Measurements from ENCODE around the gene C6. TPM values are rescaled to one million over a fixed set of nuclear protein-coding genes. Genes with fewer than 3 reads are reported as not detected.

C6 gene
- total and polyA plus RNA-seq, 10 of the 15 experiments (the other 5 are each of a cell fraction or from before 2014, with no cell fraction given) = 0.31 TPM; not detected in 9

DNA sequence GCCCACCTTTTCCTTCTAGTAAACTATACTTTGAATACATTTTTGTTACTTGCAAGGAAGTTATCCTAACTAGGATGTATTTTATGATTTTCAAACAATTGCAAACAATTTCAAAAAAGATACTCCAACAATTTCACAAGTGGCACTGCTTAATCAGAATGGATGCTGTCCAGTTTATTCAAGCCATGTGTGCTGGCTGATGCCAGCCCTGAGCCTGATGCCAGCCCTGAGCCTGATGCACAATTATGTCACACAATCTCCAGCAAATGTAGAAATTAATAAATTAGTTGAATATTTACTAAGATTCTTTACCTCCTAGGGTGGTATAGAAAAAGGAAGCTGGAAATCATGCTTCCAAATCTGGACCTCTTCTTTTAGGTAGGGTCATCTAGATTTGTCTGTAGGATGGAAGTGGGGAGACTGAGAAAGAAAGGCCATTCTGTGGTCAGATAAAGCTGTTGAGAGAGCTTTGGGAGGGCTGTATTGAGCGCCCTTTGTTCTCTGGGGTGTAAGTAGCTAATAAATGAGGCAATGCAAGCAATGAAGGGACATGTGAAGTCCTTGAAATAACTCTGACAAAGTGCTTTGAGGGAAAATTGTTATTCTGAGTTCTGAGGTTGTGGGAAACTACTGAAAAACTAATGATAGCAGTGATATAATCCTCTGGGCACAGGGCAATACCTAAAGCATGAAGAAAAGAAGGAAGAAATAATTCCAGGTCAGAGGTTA, 5.8 kb upstream of the C6 start:
- DNase-seq (ENCODE audit: low read depth, low spot score) (no peak), FAIRE-seq (no peak), ATAC-seq (no peak)
- Histone ChIP-seq H3K27me3 (replicated peaks in 1 of 2; ENCODE audit: control insufficient read depth in 2 of 2, insufficient read depth in 2 of 2, low read length in 1 of 2) (no peaks in the 10 kb centered on the region), H3K27ac (ENCODE audit: control insufficient read depth, insufficient read depth) (no peak overlapping the region), H3K4me3 (no peak overlapping the region), H2AFZ (ENCODE audit: control insufficient read depth, low read depth, low read length) (no peak overlapping the region), H3K9me3 (replicated peaks; ENCODE audit: control insufficient read depth, insufficient read depth, low read length) (no peaks in the 10 kb centered on the region), H3K79me2 (ENCODE audit: control insufficient read depth, insufficient read depth, low read length) (no peaks in the 10 kb centered on the region), H3K36me3 (ENCODE audit: control insufficient read depth in 2 of 2, insufficient read depth in 2 of 2, low read length in 1 of 2) (no peaks in the 10 kb centered on the region), H3K4me1 (ENCODE audit: control insufficient read depth, insufficient read depth, low read length) (no peaks in the 10 kb centered on the region), H3K9ac (ENCODE audit: control insufficient read depth, insufficient read depth, low read length) (no peak overlapping the region), H4K20me1 (ENCODE audit: control insufficient read depth, insufficient read depth) (no peaks in the 10 kb centered on the region), H3K4me2 (ENCODE audit: control insufficient read depth, insufficient read depth) (no peak overlapping the region)
- RAD21 ChIA-PET (ENCODE audit: unreplicated experiment) = no interaction called here
- intact Hi-C loops (cut with micrococcal nuclease; ENCODE audit: unreplicated experiment) = no loop called here
- POLR2A ChIA-PET = no interaction called here
- TF ChIP-seq SUZ12 (IDR thresholded peaks at IDR 0.05; ENCODE audit: unreplicated experiment) (no peak), ZNF207 (IDR thresholded peaks at IDR 0.05; ENCODE audit: borderline replicate concordance) (no peak), TCF12 (IDR thresholded peaks at IDR 0.05; ENCODE audit: low read depth, low read length) (no peak), RUNX3 (IDR thresholded peaks at IDR 0.05; ENCODE audit: low read length) (no peak), TAF1 (IDR thresholded peaks at IDR 0.05; ENCODE audit: borderline replicate concordance, low read depth, low read length) (no peak), CBX3 (IDR thresholded peaks at IDR 0.05; ENCODE audit: borderline replicate concordance, low read depth) (no peak), TCF3 (IDR thresholded peaks at IDR 0.05; ENCODE audit: borderline replicate concordance, insufficient read depth, low read depth, low read length) (no peak), EZH2 (IDR thresholded peaks at IDR 0.05; ENCODE audit: borderline replicate concordance, control insufficient read depth, low read depth, low read length) (no peak), MTA3 (IDR thresholded peaks at IDR 0.05; ENCODE audit: borderline replicate concordance, low read length) (no peak), ZNF24 (IDR thresholded peaks at IDR 0.05) (no peak), SMAD5 (IDR thresholded peaks at IDR 0.05; ENCODE audit: low read depth) (no peak), SIN3A (IDR thresholded peaks at IDR 0.05; ENCODE audit: low read depth, low read length) (no peak)
- TF ChIP-seq, protein P1, sequence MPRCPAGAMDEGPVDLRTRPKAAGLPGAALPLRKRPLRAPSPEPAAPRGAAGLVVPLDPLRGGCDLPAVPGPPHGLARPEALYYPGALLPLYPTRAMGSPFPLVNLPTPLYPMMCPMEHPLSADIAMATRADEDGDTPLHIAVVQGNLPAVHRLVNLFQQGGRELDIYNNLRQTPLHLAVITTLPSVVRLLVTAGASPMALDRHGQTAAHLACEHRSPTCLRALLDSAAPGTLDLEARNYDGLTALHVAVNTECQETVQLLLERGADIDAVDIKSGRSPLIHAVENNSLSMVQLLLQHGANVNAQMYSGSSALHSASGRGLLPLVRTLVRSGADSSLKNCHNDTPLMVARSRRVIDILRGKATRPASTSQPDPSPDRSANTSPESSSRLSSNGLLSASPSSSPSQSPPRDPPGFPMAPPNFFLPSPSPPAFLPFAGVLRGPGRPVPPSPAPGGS (IDR thresholded peaks at IDR 0.05; ENCODE audit: borderline replicate concordance, insufficient read depth, low read depth, low read length, poor library complexity, severe bottlenecking) = no peak
- TF ChIP-seq, protein P2, sequence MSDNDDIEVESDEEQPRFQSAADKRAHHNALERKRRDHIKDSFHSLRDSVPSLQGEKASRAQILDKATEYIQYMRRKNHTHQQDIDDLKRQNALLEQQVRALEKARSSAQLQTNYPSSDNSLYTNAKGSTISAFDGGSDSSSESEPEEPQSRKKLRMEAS (IDR thresholded peaks at IDR 0.05; ENCODE audit: low read depth, low read length) = no peak
- TF ChIP-seq, protein P3, sequence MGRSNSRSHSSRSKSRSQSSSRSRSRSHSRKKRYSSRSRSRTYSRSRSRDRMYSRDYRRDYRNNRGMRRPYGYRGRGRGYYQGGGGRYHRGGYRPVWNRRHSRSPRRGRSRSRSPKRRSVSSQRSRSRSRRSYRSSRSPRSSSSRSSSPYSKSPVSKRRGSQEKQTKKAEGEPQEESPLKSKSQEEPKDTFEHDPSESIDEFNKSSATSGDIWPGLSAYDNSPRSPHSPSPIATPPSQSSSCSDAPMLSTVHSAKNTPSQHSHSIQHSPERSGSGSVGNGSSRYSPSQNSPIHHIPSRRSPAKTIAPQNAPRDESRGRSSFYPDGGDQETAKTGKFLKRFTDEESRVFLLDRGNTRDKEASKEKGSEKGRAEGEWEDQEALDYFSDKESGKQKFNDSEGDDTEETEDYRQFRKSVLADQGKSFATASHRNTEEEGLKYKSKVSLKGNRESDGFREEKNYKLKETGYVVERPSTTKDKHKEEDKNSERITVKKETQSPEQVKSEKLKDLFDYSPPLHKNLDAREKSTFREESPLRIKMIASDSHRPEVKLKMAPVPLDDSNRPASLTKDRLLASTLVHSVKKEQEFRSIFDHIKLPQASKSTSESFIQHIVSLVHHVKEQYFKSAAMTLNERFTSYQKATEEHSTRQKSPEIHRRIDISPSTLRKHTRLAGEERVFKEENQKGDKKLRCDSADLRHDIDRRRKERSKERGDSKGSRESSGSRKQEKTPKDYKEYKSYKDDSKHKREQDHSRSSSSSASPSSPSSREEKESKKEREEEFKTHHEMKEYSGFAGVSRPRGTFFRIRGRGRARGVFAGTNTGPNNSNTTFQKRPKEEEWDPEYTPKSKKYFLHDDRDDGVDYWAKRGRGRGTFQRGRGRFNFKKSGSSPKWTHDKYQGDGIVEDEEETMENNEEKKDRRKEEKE (IDR thresholded peaks at IDR 0.05) = no peak
- CTCF ChIA-PET = no interaction called here
- WGBS (ENCODE audit: insufficient coverage, insufficient replicate concordance, low lambda C conversion rate, missing lambda C conversion rate) = 0% methylated on average over 1 of the region's 1 CpG
- in situ Hi-C loops (cut with MboI) = no loop called here
- SMC1A ChIA-PET (ENCODE audit: uncharacterized antibody, unreplicated experiment) = no interaction called here
- BruUV-seq (replicated peaks) = no TSS peak
